GF-D8 (cell line): ENCODE results near the gene FPGT.
A peak's percentile ranks its signal among the peaks of the same experiment; 100 is the strongest.
"Not testable (repeated sequence)": the region's sequence is repeated elsewhere in the genome, so short reads cannot be mapped to it uniquely, and the experiment has no call there.

ENCODE experiments used
- DNase-seq: peaks from one replicate; lab custom pipeline; 2025; lab: John Stamatoyannopoulos, UW

Gene FPGT

GRCh38 chr1:74197657-74198552 is at the start of gene FPGT, which contains the start of gene LRRIQ3:
TSS of gene FPGT (plus strand) at chr1:74198242. CDS start at chr1:74198279, 37 bp downstream.
TSS of gene LRRIQ3 (minus strand) at chr1:74198176. CDS start at chr1:74183684, 14,492 bp downstream.
- peak; percentile 93 for DNase-seq

- no peak for DNase-seq
Measured at GRCh38 chr1:74160046-74160445, 38.0 kb upstream of the FPGT start.

- no peak for DNase-seq
Measured at GRCh38 chr1:74161497-74161896, 36.5 kb upstream of the FPGT start.

GRCh38 chr1:74162333-74162732 is 35.7 kb upstream of the FPGT start:
- DNase-seq, result no peak

GRCh38 chr1:74174423-74174822 is 23.6 kb upstream of the FPGT start:
- not testable (repeated sequence) for DNase-seq

DNA sequence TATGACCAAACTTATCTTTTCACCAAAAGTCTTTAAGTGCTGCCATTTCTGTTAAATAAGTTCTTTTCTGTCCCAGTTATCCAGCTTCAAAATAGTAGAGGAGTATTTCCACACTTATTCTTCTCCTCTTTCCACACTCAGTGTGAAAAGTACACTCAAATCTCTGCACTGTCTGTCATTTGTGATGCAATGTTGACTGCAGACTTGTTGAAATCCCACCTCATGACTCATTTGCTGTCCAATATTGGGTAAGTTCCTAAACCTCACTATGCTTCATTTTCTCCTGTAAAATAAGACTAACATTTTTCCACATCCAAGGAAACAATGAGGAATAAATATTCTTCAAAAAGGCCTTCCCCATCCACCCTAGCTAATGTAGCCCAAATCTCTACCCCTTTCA is 17.6 kb upstream of the FPGT start:
- DNase-seq, result no peak

DNA sequence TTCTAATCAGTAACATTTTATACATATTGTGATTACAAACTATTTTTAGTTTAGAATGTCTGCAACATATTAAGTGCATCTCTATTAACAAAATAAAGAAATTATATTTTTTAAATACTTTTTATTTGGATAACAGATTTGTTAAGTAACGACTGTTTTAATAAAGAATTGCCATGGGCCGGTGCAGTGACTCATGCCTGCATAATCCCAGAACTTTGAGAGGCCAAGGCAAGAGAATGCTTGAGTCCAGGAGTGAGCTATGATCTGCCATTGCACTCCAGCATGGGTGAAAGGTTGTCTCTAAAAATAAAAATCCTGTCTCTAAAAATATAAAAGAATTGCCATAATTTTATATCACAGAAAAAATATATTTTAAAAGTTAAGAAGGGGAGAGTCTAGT is 4.1 kb upstream of the FPGT start:
- no peak for DNase-seq

- DNase-seq, result no peak
Measured at GRCh38 chr1:74195339-74195738, 2.7 kb upstream of the FPGT start.

DNA sequence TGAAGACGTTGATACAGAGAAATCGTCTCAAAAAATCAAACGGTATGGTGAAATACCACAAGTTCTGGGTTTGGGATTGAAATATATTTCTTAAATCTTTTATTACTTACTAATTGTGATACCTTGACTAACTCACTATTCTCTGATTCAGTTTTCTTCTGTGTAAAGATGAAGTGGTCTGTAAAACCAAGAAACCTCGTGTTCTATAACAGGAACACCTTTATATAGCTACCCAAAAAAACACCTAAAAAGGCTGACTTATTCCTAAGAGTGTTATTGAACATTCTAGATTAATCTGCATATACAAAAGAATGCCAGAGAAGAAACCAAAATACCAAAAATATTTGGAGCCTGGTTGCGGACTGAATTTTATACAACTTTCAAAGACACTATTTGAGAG is 787 bp upstream of the FPGT start:
- no peak for DNase-seq

DNA sequence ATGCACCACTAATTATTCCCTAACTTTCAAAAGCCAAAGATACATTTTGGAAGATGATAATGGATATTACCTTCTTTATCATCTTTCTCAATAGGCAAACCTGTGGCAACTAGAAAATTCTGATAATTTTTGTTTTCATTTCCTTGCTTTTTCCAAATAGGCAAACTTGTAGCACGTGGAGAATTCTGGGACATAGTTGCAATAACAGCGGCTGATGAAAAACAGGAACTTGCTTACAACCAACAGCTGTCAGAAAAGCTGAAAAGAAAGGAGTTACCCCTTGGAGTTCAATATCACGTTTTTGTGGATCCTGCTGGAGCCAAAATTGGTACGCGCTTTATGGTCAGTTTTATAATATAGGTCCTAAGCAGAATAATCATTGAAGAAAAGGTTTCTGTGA is 1.5 kb downstream of the FPGT start:
- DNase-seq, result peak; percentile 46

- DNase-seq, result no peak
Measured at GRCh38 chr1:74205266-74205665, 7.2 kb downstream of the FPGT start.

DNA sequence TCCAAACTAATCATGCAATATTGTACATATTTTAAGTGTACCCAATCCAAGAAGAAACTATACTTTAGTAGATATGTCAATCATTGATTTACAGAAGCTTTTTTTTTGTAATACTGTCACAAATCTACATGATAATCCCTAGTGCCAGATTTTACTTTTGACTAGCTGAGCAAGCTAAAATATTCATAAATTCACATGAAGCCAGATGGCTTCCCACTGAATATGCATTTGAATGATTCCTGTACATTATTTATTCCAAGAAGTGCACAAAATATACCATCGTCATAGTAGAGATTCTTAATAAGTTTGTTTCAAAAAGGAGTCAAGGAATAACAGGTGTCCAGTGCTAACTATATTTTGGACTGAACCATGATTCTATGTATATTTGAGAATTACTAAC is 17.2 kb downstream of the FPGT start:
- no peak for DNase-seq

- DNase-seq, result no peak
Measured at GRCh38 chr1:74222701-74223100, 24.7 kb downstream of the FPGT start.

DNA sequence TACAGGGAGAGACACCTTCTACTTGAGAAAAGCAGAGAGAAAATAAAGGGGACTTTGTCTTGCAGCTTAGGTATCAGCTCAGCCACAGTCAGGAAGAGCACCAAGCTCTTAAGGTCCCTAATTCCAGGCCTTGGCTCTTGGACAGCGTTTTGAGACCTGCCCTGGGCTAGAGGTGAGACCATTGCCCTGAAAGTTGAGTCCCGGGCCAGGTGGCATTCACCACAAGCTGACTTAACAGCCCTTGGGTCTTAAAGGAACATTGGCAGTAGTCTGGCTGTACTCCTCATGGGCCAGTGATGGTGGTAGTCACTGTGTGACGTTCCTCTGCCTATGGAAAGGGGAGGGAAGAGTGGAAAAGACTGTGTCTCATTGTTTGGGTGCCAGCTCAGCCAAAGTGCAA is 25.4 kb downstream of the FPGT start:
- DNase-seq, result no peak

DNA sequence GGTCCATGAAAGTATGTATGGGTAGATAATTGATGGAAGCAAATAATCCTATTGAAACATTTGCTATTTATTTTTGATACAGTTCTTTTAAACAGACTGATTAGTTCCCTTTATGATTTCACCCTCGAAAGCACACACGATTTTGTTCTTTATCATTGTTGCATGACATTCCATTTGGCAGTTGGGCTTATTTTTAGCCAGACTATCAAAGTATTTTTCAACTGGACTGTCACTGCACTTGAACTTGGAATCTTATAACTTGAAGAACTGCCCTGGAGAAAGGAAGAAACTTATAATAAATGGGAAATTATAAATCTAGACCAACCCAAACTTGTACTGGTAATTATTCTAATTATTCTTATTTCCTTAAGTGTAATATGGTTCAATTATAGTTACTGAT is 37.1 kb downstream of the FPGT start, which contains the start of gene TNNI3K:
Gene TNNI3K, plus strand, starts transcription at position 235 of the 400 bp plus-strand sequence. Its CDS starts 65 bp downstream, at position 300.
- DNase-seq, result no peak

- no peak for DNase-seq
Measured at GRCh38 chr1:74236440-74236839, 38.4 kb downstream of the FPGT start.

GRCh38 chr1:74237035-74237434 is 39.0 kb downstream of the FPGT start:
- no peak for DNase-seq

- no peak for DNase-seq
Measured at GRCh38 chr1:74237787-74238186, 39.7 kb downstream of the FPGT start.

- no peak for DNase-seq
Measured at GRCh38 chr1:74245168-74245772, 47.2 kb downstream of the FPGT start.

DNA sequence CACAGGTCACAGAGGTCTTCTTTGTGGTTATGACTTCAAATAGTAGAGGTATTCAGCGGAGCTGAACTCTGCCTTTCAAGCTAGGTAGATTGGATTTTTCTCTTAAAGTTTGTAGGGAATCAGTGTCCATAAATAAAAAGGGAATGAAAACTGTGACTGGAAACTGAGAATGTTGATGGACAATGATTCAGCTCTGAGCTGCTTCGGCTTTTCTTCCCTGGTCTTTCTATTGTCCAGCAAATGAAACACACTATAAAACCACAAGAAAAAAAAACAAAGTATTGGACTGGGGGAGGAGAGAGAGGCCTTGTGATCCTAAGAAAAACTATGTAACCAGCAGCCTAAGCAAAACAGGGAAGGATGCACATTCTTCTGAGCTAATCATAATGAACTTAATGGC is 48.3 kb downstream of the FPGT start:
- no peak for DNase-seq

DNA sequence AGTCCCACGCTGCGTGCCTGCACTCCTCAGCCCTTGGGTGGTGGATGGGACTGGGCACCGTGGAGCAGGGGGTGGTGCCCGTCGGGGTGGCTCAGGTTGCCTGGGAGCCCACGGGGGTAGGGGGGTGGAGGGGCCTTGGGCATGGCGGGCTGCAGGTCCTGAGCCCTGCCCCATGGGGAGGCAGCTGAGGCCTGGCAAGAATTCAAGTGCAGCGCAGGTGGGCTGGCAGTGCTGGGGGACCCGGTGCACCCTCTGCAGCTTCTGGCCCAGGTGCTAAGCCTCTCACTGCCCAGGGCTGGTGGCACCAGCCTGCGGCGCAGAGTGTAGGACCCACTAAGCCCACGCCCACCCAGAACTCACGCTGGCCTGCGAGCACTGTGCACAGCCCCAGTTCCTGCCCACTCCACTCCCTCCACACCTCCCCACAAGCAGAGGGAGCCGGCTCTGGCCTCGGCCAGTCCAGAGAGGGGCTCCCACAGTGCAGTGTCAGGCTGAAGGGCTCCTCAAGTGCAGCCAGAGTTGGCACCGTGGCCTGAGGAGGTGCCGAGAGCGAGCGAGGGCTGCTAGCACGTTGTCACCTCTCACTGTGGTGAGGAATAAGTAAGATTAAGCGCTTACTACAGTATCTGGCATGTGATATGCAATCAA is 50.0 kb downstream of the FPGT start:
- DNase-seq, result no peak

DNA sequence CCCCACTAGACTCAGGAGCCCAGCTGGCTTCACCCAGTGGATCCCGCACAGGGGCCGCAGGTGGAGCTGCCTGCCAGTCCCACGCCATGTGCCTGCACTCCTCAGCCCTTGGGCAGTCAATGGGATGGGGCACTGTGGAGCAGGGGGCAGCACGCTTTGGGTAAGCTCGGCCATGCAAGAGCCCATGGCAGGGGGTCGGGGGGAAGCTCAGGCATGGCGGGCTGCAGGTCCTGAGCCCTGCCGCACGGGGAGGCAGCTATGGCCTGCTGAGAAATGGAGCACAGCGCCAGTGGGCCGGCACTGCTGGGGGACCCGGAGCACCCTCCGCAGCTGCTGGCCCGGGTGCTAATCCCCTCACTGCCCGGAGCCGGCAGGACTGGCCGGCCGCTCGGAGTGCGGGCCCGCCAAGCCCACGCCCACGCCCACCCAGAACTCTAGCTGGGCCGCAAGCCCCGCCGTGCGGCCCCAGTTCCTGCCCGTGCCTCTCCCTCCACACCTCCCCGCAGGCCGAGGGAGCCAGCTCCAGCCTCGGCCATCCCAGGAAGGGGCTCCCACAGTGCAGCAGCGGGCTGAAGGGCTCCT is 55.3 kb downstream of the FPGT start:
- not testable (repeated sequence) for DNase-seq
